SK-N-SH (cell line): ENCODE data around the gene REELD1. TPM values are rescaled to one million over a fixed set of nuclear protein-coding genes. Genes with fewer than 3 reads are reported as not detected.

ENCODE experiments used
- CTCF ChIA-PET: fragments of 300-600, 350-600 bp; formaldehyde crosslinking; extraction: SDS; loops from one replicate; lab custom pipeline; 2021; lab: Yijun Ruan, JAX
- POLR2A ChIA-PET: fragments of 350-600 bp; sonication (Branson Sonifier 250); formaldehyde crosslinking; extraction: SDS; loops from one replicate; lab custom pipeline; 2020; ENCODE audit warnings: antibody characterized with exemption, inconsistent platforms; lab: Yijun Ruan, JAX
- DNase-seq: peaks from one replicate; pipeline ENCODE4 v3.0.0; 2012
- H2AFZ ChIP-seq: fragments of 200-600 bp; sonication (generic); 2 replicates; pipeline ENCODE4 v1.8.1; 2016; ENCODE audit warnings: antibody characterized with exemption, mild to moderate bottlenecking, low read depth
- H3F3A ChIP-seq: fragments of 200-600 bp; sonication (generic); replicated peaks from 2 replicates; pipeline ENCODE3; 2016; ENCODE audit warnings: antibody characterized with exemption, mild to moderate bottlenecking; ENCODE audit not compliant: insufficient read depth
- H3K27ac ChIP-seq, 2 experiments: fragments of 200-500 bp in 1 of 2; fragments of 200-600 bp in 1 of 2; sonication (Bioruptor generic) in 1 of 2; sonication (generic), shearing (Covaris generic) in 1 of 2; 2 replicates each; pipeline versions ENCODE4 v1.5.1 to v1.6.1; 2014 to 2016; ENCODE audit warnings: low read depth in 2 of 2, inconsistent platforms in 1 of 2, low read length in 1 of 2, mild to moderate bottlenecking in 1 of 2, mixed read lengths in 1 of 2
- H3K27me3 ChIP-seq: fragments of 200-600 bp; sonication (generic), shearing (Covaris generic); 2 replicates; pipeline ENCODE4 v1.6.1; 2016; ENCODE audit warnings: mixed run types; ENCODE audit not compliant: insufficient read depth
- H3K36me3 ChIP-seq, 2 experiments: fragments of 200-500 bp in 1 of 2; fragments of 200-600 bp in 1 of 2; sonication (Bioruptor generic) in 1 of 2; sonication (generic) in 1 of 2; replicated peaks in 1 of 2; 2 replicates each; pipeline versions ENCODE3 to v1.5.1; 2014 to 2016; ENCODE audit warnings: low read length in 1 of 2, mild to moderate bottlenecking in 1 of 2; ENCODE audit not compliant: insufficient read depth in 2 of 2, control insufficient read depth in 1 of 2
- H3K4me1 ChIP-seq, 2 experiments: fragments of 200-500 bp in 1 of 2; fragments of 200-600 bp in 1 of 2; sonication (Bioruptor generic) in 1 of 2; sonication (generic), shearing (Covaris generic) in 1 of 2; 2 replicates each; pipeline versions ENCODE4 v1.5.1 to v1.6.1; 2014 to 2016; ENCODE audit warnings: low read depth in 1 of 2, low read length in 1 of 2, mixed run types in 1 of 2; ENCODE audit not compliant: insufficient read depth in 2 of 2, control insufficient read depth in 1 of 2
- H3K4me2 ChIP-seq: fragments of 200-600 bp; sonication (generic), shearing (Covaris generic); 2 replicates; pipeline ENCODE4 v1.6.1; 2017; ENCODE audit warnings: mixed run types
- H3K4me3 ChIP-seq, 2 experiments: fragments of 200-500 bp in 1 of 2; fragments of 200-600 bp in 1 of 2; sonication (Bioruptor generic) in 1 of 2; sonication (generic), shearing (Covaris generic) in 1 of 2; 2 replicates each; pipeline versions ENCODE4 v1.5.1 to v1.8.1; 2014 to 2016; ENCODE audit warnings: low read depth in 2 of 2, inconsistent platforms in 1 of 2, low read length in 1 of 2, mild to moderate bottlenecking in 1 of 2, mixed read lengths in 1 of 2, moderate library complexity in 1 of 2
- H3K79me2 ChIP-seq: fragments of 200-600 bp; sonication (generic); 2 replicates; pipeline ENCODE4 v1.8.1; 2017; ENCODE audit warnings: mild to moderate bottlenecking; ENCODE audit not compliant: insufficient read depth
- H3K9ac ChIP-seq: fragments of 200-600 bp; sonication (generic); 2 replicates; pipeline ENCODE4 v1.6.1; 2017; ENCODE audit warnings: mixed run types
- H3K9me2 ChIP-seq: fragments of 200-600 bp; sonication (generic); 2 replicates; pipeline ENCODE4 v1.6.1; 2017; ENCODE audit warnings: mixed run types
- H3K9me3 ChIP-seq: fragments of 200-600 bp; sonication (generic); 2 replicates; pipeline ENCODE4 v1.6.1; 2017; ENCODE audit warnings: mixed run types, mild to moderate bottlenecking, moderate library complexity
- H4K20me1 ChIP-seq: fragments of 200-600 bp; sonication (generic); 2 replicates; pipeline ENCODE4 v1.6.1; 2017; ENCODE audit warnings: mild to moderate bottlenecking, mixed run types; ENCODE audit not compliant: insufficient read depth
- CHD2 ChIP-seq: fragments of 150-350 bp; IDR thresholded peaks from 2 replicates; pipeline ENCODE4 v1.6.1; 2018; ENCODE audit warnings: low read length; ENCODE audit not compliant: partially characterized antibody
- EZH2phosphoT487 ChIP-seq: fragments of 200-600 bp; sonication (generic); IDR thresholded peaks from 2 replicates; pipeline ENCODE4 v1.6.1; 2017; ENCODE audit warnings: low read depth, mixed run types, mild to moderate bottlenecking, antibody characterized with exemption, moderate library complexity, borderline replicate concordance
- FOSL2 ChIP-seq: IDR thresholded peaks from 2 replicates; pipeline ENCODE4 v1.4.0; 2012; ENCODE audit warnings: low read depth, mild to moderate bottlenecking, moderate library complexity, borderline replicate concordance
- FOXM1 ChIP-seq: IDR thresholded peaks from 2 replicates; pipeline ENCODE4 v1.4.0; 2012; ENCODE audit warnings: low read depth, mild to moderate bottlenecking
- GABPA ChIP-seq: IDR thresholded peaks from 2 replicates; pipeline ENCODE4 v1.4.0; 2012; ENCODE audit warnings: low read depth, mild to moderate bottlenecking
- JUND ChIP-seq: IDR thresholded peaks from 2 replicates; pipeline ENCODE4 v1.4.0; 2012
- MXI1 ChIP-seq: IDR thresholded peaks from 2 replicates; pipeline ENCODE4 v1.6.1; 2012; ENCODE audit warnings: mild to moderate bottlenecking, low read depth, low read length, improper control_type of control experiment
- RAD21 ChIP-seq: IDR thresholded peaks from 2 replicates; pipeline ENCODE4 v1.6.1; 2012; ENCODE audit warnings: mild to moderate bottlenecking, low read length
- RXRA ChIP-seq: IDR thresholded peaks from 2 replicates; pipeline ENCODE4 v1.4.0; 2012; ENCODE audit warnings: low read depth, mild to moderate bottlenecking, borderline replicate concordance
- TCF12 ChIP-seq: IDR thresholded peaks from 2 replicates; pipeline ENCODE4 v1.4.0; 2012
- USF2 ChIP-seq: fragments of 150-350 bp; IDR thresholded peaks from 2 replicates; pipeline ENCODE4 v1.6.1; 2017; ENCODE audit warnings: antibody characterized with exemption, low read length, low read depth, borderline replicate concordance
- YY1 ChIP-seq: IDR thresholded peaks from 2 replicates; pipeline ENCODE4 v1.4.0; 2012; ENCODE audit warnings: low read depth, mild to moderate bottlenecking
- WGBS: methylation state at CpG from one replicate; pipeline ENCODE4 v1.1.6; 2017; ENCODE audit warnings: low lambda C conversion rate; 5-methylcytosine and 5-hydroxymethylcytosine counted together
- polyA plus RNA-seq, 3 experiments: library from polyadenylated mRNA; depleted of rRNA; stranded (reverse); fragments of >200 nt; gene quantifications; 2 replicates each; pipeline ENCODE4 v1.2.3, GENCODE V29; 2012
- TF ChIP-seq, protein P1 (sequence below): IDR thresholded peaks from 2 replicates; pipeline ENCODE4 v1.4.0; 2012; ENCODE audit warnings: low read depth, borderline replicate concordance
- TF ChIP-seq, protein P2 (sequence below): IDR thresholded peaks from 2 replicates; pipeline ENCODE4 v1.4.0; 2012; ENCODE audit warnings: low read depth, borderline replicate concordance
- TF ChIP-seq, protein P3 (sequence below): fragments of 150-350 bp; IDR thresholded peaks from 2 replicates; pipeline ENCODE4 v1.6.1; 2016; ENCODE audit warnings: mild to moderate bottlenecking, low read depth, low read length

The REELD1 gene
- polyA plus RNA-seq, 1 of the 3 experiments (the other 2 are of a cell fraction): not detected

DNA sequence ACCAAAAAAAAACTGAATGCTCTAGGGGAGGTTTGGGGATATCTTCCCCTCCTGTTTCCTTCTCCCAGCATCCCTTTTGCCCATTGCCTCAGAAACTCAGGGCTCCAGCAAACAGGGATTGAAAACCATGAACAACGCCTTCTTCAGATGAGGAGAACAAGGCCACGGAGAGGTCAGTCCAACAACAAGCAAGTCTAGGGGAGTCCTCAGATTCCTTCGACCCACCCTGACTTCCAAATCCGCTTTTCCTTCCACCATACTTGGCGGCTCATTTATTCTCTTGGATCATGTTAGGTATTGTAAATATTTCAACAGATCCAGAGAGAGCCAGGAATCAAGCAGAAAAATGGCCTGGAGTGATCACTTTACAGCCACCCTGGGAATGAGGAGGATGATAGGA is 21.9 kb downstream of the REELD1 start:
- Histone ChIP-seq H3F3A (peaks cover 10% of the 10 kb centered on the region), H4K20me1 (no peaks in the 10 kb centered on the region), H2AFZ (no peak overlapping the region), H3K36me3 (no peaks in the 10 kb centered on the region), H3K4me1 (peaks cover 7 to 14% of the 10 kb centered on the region in 2 experiments; a peak in 3 of 4 replicates), H3K27me3 (no peaks in the 10 kb centered on the region), H3K9ac (no peak overlapping the region), H3K9me2 (no peaks in the 10 kb centered on the region), H3K4me3 (no peak overlapping the region), H3K27ac (peak overlapping the region in 1 of 2 experiments; percentile 82; a peak in 1 of 4 replicates), H3K79me2 (no peaks in the 10 kb centered on the region), H3K4me2 (no peak overlapping the region), H3K9me3 (no peaks in the 10 kb centered on the region)
- TF ChIP-seq RAD21: no peak
- no peak for TF ChIP-seq FOXM1
- no peak for TF ChIP-seq FOSL2
- TF ChIP-seq, protein P1, sequence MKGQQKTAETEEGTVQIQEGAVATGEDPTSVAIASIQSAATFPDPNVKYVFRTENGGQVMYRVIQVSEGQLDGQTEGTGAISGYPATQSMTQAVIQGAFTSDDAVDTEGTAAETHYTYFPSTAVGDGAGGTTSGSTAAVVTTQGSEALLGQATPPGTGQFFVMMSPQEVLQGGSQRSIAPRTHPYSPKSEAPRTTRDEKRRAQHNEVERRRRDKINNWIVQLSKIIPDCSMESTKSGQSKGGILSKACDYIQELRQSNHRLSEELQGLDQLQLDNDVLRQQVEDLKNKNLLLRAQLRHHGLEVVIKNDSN: no peak
- TF ChIP-seq RXRA: no peak
- TF ChIP-seq, protein P2, sequence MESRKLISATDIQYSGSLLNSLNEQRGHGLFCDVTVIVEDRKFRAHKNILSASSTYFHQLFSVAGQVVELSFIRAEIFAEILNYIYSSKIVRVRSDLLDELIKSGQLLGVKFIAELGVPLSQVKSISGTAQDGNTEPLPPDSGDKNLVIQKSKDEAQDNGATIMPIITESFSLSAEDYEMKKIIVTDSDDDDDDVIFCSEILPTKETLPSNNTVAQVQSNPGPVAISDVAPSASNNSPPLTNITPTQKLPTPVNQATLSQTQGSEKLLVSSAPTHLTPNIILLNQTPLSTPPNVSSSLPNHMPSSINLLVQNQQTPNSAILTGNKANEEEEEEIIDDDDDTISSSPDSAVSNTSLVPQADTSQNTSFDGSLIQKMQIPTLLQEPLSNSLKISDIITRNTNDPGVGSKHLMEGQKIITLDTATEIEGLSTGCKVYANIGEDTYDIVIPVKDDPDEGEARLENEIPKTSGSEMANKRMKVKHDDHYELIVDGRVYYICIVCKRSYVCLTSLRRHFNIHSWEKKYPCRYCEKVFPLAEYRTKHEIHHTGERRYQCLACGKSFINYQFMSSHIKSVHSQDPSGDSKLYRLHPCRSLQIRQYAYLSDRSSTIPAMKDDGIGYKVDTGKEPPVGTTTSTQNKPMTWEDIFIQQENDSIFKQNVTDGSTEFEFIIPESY: no peak
- TF ChIP-seq, protein P3, sequence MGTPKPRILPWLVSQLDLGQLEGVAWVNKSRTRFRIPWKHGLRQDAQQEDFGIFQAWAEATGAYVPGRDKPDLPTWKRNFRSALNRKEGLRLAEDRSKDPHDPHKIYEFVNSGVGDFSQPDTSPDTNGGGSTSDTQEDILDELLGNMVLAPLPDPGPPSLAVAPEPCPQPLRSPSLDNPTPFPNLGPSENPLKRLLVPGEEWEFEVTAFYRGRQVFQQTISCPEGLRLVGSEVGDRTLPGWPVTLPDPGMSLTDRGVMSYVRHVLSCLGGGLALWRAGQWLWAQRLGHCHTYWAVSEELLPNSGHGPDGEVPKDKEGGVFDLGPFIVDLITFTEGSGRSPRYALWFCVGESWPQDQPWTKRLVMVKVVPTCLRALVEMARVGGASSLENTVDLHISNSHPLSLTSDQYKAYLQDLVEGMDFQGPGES: no peak
- no peak for TF ChIP-seq JUND
- TF ChIP-seq EZH2phosphoT487: no peak
- no peak for TF ChIP-seq CHD2
- TF ChIP-seq TCF12: no peak
- no peak for TF ChIP-seq GABPA
- TF ChIP-seq YY1: no peak
- TF ChIP-seq USF2: no peak
- TF ChIP-seq MXI1: no peak
- DNase-seq: no peak
- CTCF ChIA-PET: interaction anchor here (1.0 to 1.7 kb wide), 2 partner anchors 141 to 266 kb away, joined by 3 to 6 read pairs; no protein-coding TSS in a partner anchor
- POLR2A ChIA-PET: no interaction called here
- WGBS: 78% methylated on average over 5 of the region's 5 CpGs
